GM12878 (cell line): ENCODE data around the gene DLG2.

Experiments used
- NFIC ChIP-seq: IDR thresholded peaks from 2 replicates; pipeline ENCODE4 v1.6.1; 2012; ENCODE audit warnings: low read depth, mild to moderate bottlenecking, inconsistent platforms, low read length, moderate library complexity
- TF ChIP-seq, protein P1 (sequence below): fragments of 450-650 bp; IDR thresholded peaks from 2 replicates; pipeline ENCODE4 v1.6.1; 2017; ENCODE audit warnings: mild to moderate bottlenecking

DNA sequence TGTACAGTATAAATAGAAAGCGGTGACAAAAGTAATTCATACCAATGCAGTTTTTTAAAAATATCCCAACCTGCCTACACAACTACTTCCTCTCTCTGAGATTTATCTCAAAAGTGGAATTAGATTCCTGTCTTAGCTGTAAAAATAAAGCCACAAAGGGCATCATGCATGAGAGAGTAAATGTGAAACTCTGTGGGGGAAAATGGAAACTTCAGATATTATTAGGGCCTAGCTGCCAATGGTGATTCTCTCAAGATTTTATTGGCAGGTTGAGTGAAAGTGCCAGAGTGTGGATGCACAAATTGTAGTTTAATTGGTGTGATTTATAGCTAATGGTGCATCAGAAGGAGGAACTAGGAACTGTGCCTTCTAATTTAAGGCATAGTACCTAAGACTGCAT lies 1984.0 kb downstream of the DLG2 start:
- TF ChIP-seq NFIC: no peak
- TF ChIP-seq, protein P1, sequence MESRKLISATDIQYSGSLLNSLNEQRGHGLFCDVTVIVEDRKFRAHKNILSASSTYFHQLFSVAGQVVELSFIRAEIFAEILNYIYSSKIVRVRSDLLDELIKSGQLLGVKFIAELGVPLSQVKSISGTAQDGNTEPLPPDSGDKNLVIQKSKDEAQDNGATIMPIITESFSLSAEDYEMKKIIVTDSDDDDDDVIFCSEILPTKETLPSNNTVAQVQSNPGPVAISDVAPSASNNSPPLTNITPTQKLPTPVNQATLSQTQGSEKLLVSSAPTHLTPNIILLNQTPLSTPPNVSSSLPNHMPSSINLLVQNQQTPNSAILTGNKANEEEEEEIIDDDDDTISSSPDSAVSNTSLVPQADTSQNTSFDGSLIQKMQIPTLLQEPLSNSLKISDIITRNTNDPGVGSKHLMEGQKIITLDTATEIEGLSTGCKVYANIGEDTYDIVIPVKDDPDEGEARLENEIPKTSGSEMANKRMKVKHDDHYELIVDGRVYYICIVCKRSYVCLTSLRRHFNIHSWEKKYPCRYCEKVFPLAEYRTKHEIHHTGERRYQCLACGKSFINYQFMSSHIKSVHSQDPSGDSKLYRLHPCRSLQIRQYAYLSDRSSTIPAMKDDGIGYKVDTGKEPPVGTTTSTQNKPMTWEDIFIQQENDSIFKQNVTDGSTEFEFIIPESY: no peak
